Pancreas (tissue), 10 donors: ENCODE results near the gene CTTNBP2NL. TPM values are rescaled to one million over a fixed set of nuclear protein-coding genes. Genes with fewer than 3 reads are reported as not detected.

ENCODE experiments used
- ATAC-seq, 4 donors: fragments of 200-7000 bp; cut with Tn5 transposase; one replicate each; pipeline versions ENCODE4 v1.8.0 to v1.9.1; 2020; ENCODE audit warnings: mild to moderate bottlenecking in 4 of 4, moderate library complexity in 4 of 4
- DNase-seq, 6 donors: peaks; one replicate each; pipeline ENCODE4 v3.0.0-alpha.2; 2020
- FAIRE-seq: peaks from 2 replicates; lab custom pipeline; 2012; peaks lifted over from hg19 to GRCh38; lab: Jason Lieb, UNC
- H3K27ac ChIP-seq, 4 donors: fragments of 200-600 bp; sonication (generic); 1 replicate in 3 of 4; 2 replicates in 1 of 4; pipeline versions ENCODE4 v1.5.0 to v1.8.0; 2020
- H3K27me3 ChIP-seq, 4 donors: fragments of 200-600 bp; one replicate each; pipeline ENCODE4 v1.8.0; 2021
- H3K36me3 ChIP-seq, 3 donors: fragments of 200-600 bp; sonication (generic) in 1 of 3; one replicate each; pipeline versions ENCODE4 v1.5.0 to v1.8.0; 2020 to 2021
- H3K4me1 ChIP-seq, 3 donors: fragments of 200-600 bp; one replicate each; pipeline ENCODE4 v1.8.0; 2021
- H3K4me3 ChIP-seq, 4 donors: fragments of 200-600 bp; sonication (generic) in 2 of 4; one replicate each; pipeline versions ENCODE4 v1.5.0 to v1.8.0; 2020 to 2021
- H3K9me3 ChIP-seq, 4 donors: fragments of 200-600 bp; one replicate each; pipeline ENCODE4 v1.8.0; 2021
- WGBS, 2 donors: extraction: QIAGEN DNeasy Blood & Tissue Kit; methylation state at CpG; one replicate each; pipeline ENCODE4 v1.1.7; 2013; 5-methylcytosine and 5-hydroxymethylcytosine counted together
- intact Hi-C, 3 donors: fragments of 100-400 bp; cut with DNase I; formaldehyde crosslinking; loops; one replicate each; pipeline versions ENCODE4 v1.11.1 to v1.14.2; 2022
- polyA plus RNA-seq, 2 donors: library from polyadenylated mRNA; stranded (reverse); fragments of 200-250 nt; gene quantifications; one replicate each; pipeline ENCODE4 v1.2.3, GENCODE V29; 2013
- total RNA-seq, 6 donors: library from RNA; stranded (reverse); fragmentation: NEBNext Ultra II Directional in 4 of 6; extraction: Animal tissue kit (Norgen Biotek cat#: 25700) in 4 of 6; gene quantifications; one replicate each; pipeline versions ENCODE4 v1.2.1 to v1.2.4, GENCODE V29; 2021 to 2023
- TF ChIP-seq, protein P1 (sequence below), 4 donors: fragments of 200-600 bp; sonication (generic) in 3 of 4; IDR thresholded peaks; one replicate each; pipeline versions ENCODE4 v1.5.0 to v1.8.0; 2021; ENCODE audit warnings: antibody characterized with exemption in 4 of 4
- donor health status: healthy with polysubstance abuse.
- donor health status: DM: no; HTN: no; CAD: no; lungs with moderate emphysema.
- donor health status: DM: no; HTN: no; CAD: no.
- donor health status: control.
- donor health status: control.
- donor health status: Bipolar disorder and iron deficiency.
- donor health status: DM: yes; HTN: yes; CAD: no.
- donor health status: DM: no; HTN: no; CAD: no.
- donor health status: DM: no; HTN: no; CAD: no.
- donor health status: DM: yes; HTN: yes; CAD: no.

CTTNBP2NL gene
- total and polyA plus RNA-seq, 8 donors, result 2.8 to 24.0 (median 5.8) TPM

GRCh38 chr1:112488141-112488540 is 92.1 kb downstream of the CTTNBP2NL start:
- FAIRE-seq (no peak), DNase-seq (no peak), ATAC-seq (no peak)
- Histone ChIP-seq H3K27me3 (no peaks in the 10 kb centered on the region), H3K4me3 (no peak overlapping the region), H3K4me1 (no peaks in the 10 kb centered on the region), H3K27ac (no peak overlapping the region), H3K36me3 (no peaks in the 10 kb centered on the region), H3K9me3 (no peaks in the 10 kb centered on the region)
- intact Hi-C loops, result no loop called here
- WGBS, 2 donors, result 89 to 92% methylated on average over 5 of the region's 5 CpGs
- TF ChIP-seq, protein P1, sequence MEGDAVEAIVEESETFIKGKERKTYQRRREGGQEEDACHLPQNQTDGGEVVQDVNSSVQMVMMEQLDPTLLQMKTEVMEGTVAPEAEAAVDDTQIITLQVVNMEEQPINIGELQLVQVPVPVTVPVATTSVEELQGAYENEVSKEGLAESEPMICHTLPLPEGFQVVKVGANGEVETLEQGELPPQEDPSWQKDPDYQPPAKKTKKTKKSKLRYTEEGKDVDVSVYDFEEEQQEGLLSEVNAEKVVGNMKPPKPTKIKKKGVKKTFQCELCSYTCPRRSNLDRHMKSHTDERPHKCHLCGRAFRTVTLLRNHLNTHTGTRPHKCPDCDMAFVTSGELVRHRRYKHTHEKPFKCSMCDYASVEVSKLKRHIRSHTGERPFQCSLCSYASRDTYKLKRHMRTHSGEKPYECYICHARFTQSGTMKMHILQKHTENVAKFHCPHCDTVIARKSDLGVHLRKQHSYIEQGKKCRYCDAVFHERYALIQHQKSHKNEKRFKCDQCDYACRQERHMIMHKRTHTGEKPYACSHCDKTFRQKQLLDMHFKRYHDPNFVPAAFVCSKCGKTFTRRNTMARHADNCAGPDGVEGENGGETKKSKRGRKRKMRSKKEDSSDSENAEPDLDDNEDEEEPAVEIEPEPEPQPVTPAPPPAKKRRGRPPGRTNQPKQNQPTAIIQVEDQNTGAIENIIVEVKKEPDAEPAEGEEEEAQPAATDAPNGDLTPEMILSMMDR (IDR thresholded peaks at IDR 0.05), result no peak

DNA sequence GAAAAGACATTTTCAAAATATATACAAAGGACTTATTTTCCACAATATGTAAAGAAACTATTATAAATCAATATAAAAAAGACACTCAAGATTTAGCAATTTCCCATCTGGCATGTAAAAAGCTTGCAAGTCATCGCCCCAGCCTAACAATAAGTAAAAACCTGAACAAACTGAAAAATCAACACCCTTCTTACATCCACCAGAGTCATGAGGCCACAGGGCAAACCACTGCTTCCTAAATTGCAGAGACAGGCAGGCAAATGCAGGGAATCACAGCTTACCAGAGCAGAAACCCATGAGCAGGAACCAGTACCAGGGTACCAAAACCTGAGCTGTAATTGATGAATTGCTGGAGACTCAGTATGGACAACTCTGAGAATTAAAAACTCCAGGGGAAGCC is 96.1 kb downstream of the CTTNBP2NL start:
- no peak for DNase-seq
- H3K36me3 ChIP-seq, result no peaks in the 10 kb centered on the region
- intact Hi-C loops, result no loop called here
- WGBS, 2 donors, result 88 to 93% methylated on average over 1 of the region's 1 CpG
- no peaks in the 10 kb centered on the region for H3K9me3 ChIP-seq
- ATAC-seq, result no peak
- no peak overlapping the region for H3K4me3 ChIP-seq
- no peaks in the 10 kb centered on the region for H3K4me1 ChIP-seq
- TF ChIP-seq, protein P1 (IDR thresholded peaks at IDR 0.05), result no peak
- no peak overlapping the region for H3K27ac ChIP-seq
- H3K27me3 ChIP-seq, result no peaks in the 10 kb centered on the region
- FAIRE-seq, result no peak

- H3K4me3 ChIP-seq, result no peak overlapping the region
- DNase-seq (no peak), FAIRE-seq (no peak), ATAC-seq (no peak)
- no peaks in the 10 kb centered on the region for H3K27me3 ChIP-seq
- no peak overlapping the region for H3K27ac ChIP-seq
- TF ChIP-seq, protein P1 (IDR thresholded peaks at IDR 0.05), result no peak
- WGBS, 2 donors, result 67 to 75% methylated on average over 6 of the region's 6 CpGs
- intact Hi-C loops, result no loop called here
- H3K9me3 ChIP-seq, result no peaks in the 10 kb centered on the region
- no peaks in the 10 kb centered on the region for H3K36me3 ChIP-seq
- H3K4me1 ChIP-seq, result no peaks in the 10 kb centered on the region
Observed at GRCh38 chr1:112493351-112493750, 97.3 kb downstream of the CTTNBP2NL start.

DNA sequence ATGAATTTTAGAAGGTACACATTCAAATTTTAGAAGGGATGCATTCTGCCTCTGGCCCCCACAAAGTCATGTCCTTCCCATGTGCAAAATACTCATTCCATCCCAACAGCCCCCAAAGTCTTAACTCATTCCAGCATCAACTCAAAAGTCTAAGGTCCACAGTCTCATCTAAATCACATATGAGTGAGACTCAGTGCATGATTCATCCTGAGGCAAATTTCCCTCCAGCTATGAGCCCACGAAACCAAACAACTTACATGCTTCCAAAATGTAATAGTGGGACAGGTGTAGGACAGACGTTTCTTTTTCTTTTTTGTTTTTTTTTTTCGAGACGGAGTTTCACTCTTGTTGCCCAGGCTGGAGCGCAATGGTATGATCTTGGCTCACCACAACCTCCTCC is 100.3 kb downstream of the CTTNBP2NL start:
- Histone ChIP-seq H3K27ac (no peak overlapping the region), H3K36me3 (no peaks in the 10 kb centered on the region), H3K27me3 (no peaks in the 10 kb centered on the region), H3K9me3 (no peaks in the 10 kb centered on the region), H3K4me1 (no peaks in the 10 kb centered on the region), H3K4me3 (no peak overlapping the region)
- FAIRE-seq (no peak), DNase-seq (no peak), ATAC-seq (no peak)
- TF ChIP-seq, protein P1 (IDR thresholded peaks at IDR 0.05), result no peak
- intact Hi-C loops, result no loop called here
- 72 to 79% methylated on average over 5 of the region's 5 CpGs for WGBS, 2 donors

DNA sequence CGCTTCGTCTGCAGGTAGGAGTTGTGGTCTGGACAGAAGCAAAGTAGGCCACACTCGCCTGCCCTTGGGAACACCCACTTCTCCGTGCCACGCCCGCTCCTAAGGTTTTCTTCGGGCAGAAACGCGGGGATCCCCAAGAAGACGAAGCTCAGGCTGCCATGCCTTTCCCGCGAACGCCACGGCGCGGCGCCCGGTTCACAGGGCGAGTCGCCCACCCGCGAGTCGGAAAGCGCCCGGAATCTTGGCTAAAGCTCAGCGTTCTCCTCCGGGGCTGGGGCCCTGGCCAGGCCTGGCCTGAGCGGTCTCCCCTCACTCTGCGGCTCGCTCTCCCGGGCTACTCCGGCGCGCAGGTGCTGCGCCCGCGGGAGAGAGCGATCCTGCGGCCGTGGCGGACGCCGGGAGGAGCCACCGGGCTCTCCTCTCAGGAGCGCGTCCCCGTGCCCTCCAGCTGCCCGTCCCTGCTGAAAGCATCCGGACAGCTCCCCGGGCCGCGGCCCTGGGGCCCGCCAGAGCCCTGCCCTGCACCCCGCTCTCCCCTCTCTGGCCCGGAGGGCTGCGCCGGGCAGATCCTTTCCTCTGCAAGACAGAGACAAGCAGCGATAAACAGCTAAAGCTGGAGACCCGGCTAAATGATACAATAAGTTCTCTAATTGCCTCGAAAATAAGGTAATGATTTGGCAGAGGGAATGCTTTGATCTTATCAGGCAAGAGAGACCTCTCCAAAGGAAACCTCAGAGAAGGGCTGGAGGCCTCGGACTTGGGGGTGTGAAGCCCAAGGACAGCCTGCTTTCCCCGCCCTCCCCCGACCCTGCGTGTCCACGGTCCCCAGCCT is 106.0 kb downstream of the CTTNBP2NL start:
- peak overlapping the region; percentile 9 to 57 (median 36) for H3K4me3 ChIP-seq
- intact Hi-C loops, result loop anchor here in 1 of 3 donors (10.0 kb wide), 1 partner anchor 203 kb away; the partner anchor contains the start of gene RHOC
- H3K36me3 ChIP-seq, result no peaks in the 10 kb centered on the region
- TF ChIP-seq, protein P1 (IDR thresholded peaks at IDR 0.05), result peak; percentile 16 to 46 (median 40)
- no peaks in the 10 kb centered on the region for H3K27me3 ChIP-seq
- ATAC-seq (peak; percentile 85 to 96 (median 91)), DNase-seq (peak; percentile 46 to 87 (median 68)), FAIRE-seq (no peak)
- H3K9me3 ChIP-seq, result no peaks in the 10 kb centered on the region
- no peak overlapping the region for H3K27ac ChIP-seq
- WGBS, 2 donors, result 5 to 7% methylated on average over 52 to 65 of the region's 65 CpGs
- no peaks in the 10 kb centered on the region for H3K4me1 ChIP-seq
